ENCODE data around the gene PACRG. TPM values are rescaled to one million over a fixed set of nuclear protein-coding genes. Genes with fewer than 3 reads are reported as not detected.

The PACRG gene
- total RNA-seq, 1 experiment from 2014 or later: 0.26 TPM

- H3K4me2 ChIP-seq (ENCODE audit: insufficient read depth, insufficient read length, low read length): no peak overlapping the region
- H3K18ac ChIP-seq (ENCODE audit: insufficient read length, low read depth, low read length): no peak overlapping the region
- no peaks in the 10 kb centered on the region for H3K9me3 ChIP-seq (ENCODE audit: control insufficient read depth, low read depth, low read length)
- H3K9ac ChIP-seq (ENCODE audit: extremely low read depth, insufficient read length, low read length): no peak overlapping the region
- no peak overlapping the region for H2BK20ac ChIP-seq (ENCODE audit: low read depth, low read length, poor library complexity, severe bottlenecking)
- no peak overlapping the region for H4K91ac ChIP-seq (ENCODE audit: insufficient read length, low read depth, low read length)
- H3K23ac ChIP-seq (ENCODE audit: insufficient read length, low read depth, low read length): no peak overlapping the region
- no peak overlapping the region for H2BK15ac ChIP-seq (ENCODE audit: low read depth, low read length)
- no peaks in the 10 kb centered on the region for H3K79me2 ChIP-seq (ENCODE audit: insufficient read depth, low read length)
- no peak overlapping the region for H4K8ac ChIP-seq (replicated peaks; ENCODE audit: insufficient read length, low read depth, low read length)
- no peak overlapping the region for H2AK5ac ChIP-seq (ENCODE audit: insufficient read length, low read length)
- H3K27me3 ChIP-seq (ENCODE audit: insufficient read depth, low read length): no peaks in the 10 kb centered on the region
- H2BK5ac ChIP-seq (ENCODE audit: insufficient read length, low read length): no peak overlapping the region
- H3K14ac ChIP-seq (ENCODE audit: insufficient read depth, low read length): no peak overlapping the region
- H2BK120ac ChIP-seq (ENCODE audit: low read depth, low read length, poor library complexity, severe bottlenecking): no peak overlapping the region
- H3K27ac ChIP-seq (ENCODE audit: insufficient read length, low read depth, low read length): no peak overlapping the region
- no peak overlapping the region for H2AFZ ChIP-seq (ENCODE audit: low read length)
- Mint-ChIP-seq H3K4me3 (no peak overlapping the region), H3K27me3 (ENCODE audit: low read depth) (no peaks in the 10 kb centered on the region), H3K4me1 (peaks cover 11 to 14% of the 10 kb centered on the region in 2 experiments), H3K36me3 (ENCODE audit: insufficient read depth in 1 of 3, low read depth in 3 of 3) (no peaks in the 10 kb centered on the region), H3K27ac (no peak overlapping the region; a peak in 1 of 7 replicates), H3K9me3 (no peaks in the 10 kb centered on the region; a peak in 1 of 5 replicates)
- WGBS (ENCODE audit: extremely low coverage, insufficient read length, low lambda C conversion rate): no CpG with 5 or more reads among the region's 3 CpGs
- H3T11ph ChIP-seq (ENCODE audit: low read length): no peak overlapping the region
- H3K56ac ChIP-seq (ENCODE audit: insufficient read length, low read depth, low read length): no peak overlapping the region
- H3K4me1 ChIP-seq (ENCODE audit: insufficient read depth, low read length): no peaks in the 10 kb centered on the region
- H2BK12ac ChIP-seq (ENCODE audit: insufficient read length, low read depth, low read length): no peak overlapping the region
- H3K79me1 ChIP-seq (ENCODE audit: insufficient read depth, low read depth, low read length, poor library complexity, severe bottlenecking): no peaks in the 10 kb centered on the region
- TF ChIP-seq, protein P1, sequence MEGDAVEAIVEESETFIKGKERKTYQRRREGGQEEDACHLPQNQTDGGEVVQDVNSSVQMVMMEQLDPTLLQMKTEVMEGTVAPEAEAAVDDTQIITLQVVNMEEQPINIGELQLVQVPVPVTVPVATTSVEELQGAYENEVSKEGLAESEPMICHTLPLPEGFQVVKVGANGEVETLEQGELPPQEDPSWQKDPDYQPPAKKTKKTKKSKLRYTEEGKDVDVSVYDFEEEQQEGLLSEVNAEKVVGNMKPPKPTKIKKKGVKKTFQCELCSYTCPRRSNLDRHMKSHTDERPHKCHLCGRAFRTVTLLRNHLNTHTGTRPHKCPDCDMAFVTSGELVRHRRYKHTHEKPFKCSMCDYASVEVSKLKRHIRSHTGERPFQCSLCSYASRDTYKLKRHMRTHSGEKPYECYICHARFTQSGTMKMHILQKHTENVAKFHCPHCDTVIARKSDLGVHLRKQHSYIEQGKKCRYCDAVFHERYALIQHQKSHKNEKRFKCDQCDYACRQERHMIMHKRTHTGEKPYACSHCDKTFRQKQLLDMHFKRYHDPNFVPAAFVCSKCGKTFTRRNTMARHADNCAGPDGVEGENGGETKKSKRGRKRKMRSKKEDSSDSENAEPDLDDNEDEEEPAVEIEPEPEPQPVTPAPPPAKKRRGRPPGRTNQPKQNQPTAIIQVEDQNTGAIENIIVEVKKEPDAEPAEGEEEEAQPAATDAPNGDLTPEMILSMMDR (conservative IDR thresholded peaks at IDR 0.05): no peak
- no peak overlapping the region for H4K5ac ChIP-seq (ENCODE audit: insufficient read length, low read depth, low read length)
- H4K20me1 ChIP-seq (ENCODE audit: control insufficient read depth, insufficient read depth, insufficient read length): no peaks in the 10 kb centered on the region
- no peaks in the 10 kb centered on the region for H3K23me2 ChIP-seq (ENCODE audit: insufficient read length, low read depth, low read length, poor library complexity, severe bottlenecking)
- DNase-seq: no peak
- no peak overlapping the region for H3K4ac ChIP-seq (ENCODE audit: low read depth, low read length)
Observed at GRCh38 chr6:162688751-162689345, 38.9 kb upstream of the PACRG start.
